GM18517 (cell line): Measurements from ENCODE around the gene LYAR.
A peak's percentile ranks its signal among the peaks of the same experiment; 100 is the strongest.

Experiments
- ATAC-seq: cut with Tn5 transposase; IDR thresholded peaks from one replicate; pipeline ENCODE4 v1.9.1; 2021; ENCODE audit warnings: mild to moderate bottlenecking, moderate library complexity; ENCODE audit not compliant: unreplicated experiment

The LYAR gene, protein sequence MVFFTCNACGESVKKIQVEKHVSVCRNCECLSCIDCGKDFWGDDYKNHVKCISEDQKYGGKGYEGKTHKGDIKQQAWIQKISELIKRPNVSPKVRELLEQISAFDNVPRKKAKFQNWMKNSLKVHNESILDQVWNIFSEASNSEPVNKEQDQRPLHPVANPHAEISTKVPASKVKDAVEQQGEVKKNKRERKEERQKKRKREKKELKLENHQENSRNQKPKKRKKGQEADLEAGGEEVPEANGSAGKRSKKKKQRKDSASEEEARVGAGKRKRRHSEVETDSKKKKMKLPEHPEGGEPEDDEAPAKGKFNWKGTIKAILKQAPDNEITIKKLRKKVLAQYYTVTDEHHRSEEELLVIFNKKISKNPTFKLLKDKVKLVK

DNA sequence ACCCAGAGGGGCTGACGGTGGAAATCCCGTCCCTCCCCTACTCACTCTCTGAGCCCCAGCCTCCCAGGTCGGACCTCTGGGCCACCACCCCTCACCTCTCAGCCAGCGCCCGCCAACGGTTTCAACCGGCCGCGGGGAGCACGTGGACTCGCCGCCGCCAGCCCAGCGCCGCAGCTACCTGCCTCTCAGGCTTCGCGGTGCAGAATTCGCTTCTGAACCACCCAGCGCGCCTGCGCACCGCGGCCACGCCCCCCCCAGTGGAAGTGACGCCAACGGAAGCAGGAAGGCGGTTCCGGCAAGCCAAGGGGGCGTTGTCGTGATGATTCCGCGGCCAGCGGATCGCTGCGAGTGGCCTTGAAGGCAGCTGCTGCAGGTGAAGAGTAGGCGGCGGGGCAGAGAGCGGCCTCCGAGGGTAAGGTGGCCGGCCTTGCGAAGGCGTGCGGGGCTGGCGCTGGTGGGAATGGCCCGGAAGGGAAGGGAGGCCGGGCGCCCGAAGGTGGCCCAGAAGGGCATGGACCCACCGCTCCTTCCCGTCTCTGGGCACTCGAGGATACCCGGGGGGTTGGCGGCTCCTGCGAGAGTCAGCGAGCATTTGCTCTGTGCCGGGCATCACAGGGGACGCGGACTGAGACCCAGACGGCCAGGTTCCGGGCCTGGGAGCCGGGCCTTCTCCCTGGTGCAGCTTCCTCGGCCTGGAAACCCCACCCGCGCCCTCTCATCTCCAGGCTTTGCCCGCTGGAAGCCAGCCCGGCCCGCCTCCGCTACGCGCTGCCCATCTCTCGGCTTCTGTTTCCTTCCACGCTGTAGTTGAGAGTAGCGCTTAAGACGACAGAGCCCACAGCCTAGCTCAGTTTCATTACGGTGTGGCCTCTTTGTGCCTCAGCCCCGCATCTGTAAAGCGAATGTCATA, at the start of gene LYAR, which contains the start of gene ZBTB49:
Gene LYAR, minus strand, starts transcription at position 214 of the 910 bp plus-strand sequence. CDS start 6,412 bp downstream, outside the sequence.
Gene ZBTB49, plus strand, starts transcription at position 311 of the 910 bp plus-strand sequence. CDS start 9,695 bp downstream, outside the sequence.
- peak; percentile 79 for ATAC-seq

DNA sequence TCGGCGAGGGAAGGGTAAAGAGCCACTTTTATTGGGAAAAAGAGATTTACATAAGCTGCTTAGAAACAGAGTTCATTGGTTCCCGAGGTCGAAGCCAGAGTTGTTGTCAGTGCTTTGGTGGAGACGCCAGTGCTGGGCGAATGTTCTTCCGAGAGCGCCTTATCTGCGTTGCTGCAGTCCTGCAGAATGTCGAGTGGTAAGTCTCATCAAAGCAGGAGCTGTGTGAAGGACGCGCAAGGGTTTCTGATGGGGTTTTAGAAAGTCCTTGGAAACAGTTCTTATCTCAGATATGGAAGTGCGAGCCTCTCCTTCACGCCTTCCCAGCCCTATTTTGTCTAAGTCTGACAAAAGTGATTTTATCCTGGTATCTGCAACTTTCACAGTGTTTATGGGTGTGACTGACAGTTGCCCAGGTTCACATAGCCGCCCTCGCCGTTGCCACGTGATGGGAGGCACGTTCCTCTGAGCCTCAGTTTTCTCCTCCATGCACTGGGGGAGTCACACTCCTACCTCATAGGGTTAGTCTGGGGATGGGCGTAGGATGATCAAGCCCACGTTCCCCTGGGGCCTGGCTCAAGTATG, 49.6 kb upstream of the LYAR start:
- no peak for ATAC-seq

DNA sequence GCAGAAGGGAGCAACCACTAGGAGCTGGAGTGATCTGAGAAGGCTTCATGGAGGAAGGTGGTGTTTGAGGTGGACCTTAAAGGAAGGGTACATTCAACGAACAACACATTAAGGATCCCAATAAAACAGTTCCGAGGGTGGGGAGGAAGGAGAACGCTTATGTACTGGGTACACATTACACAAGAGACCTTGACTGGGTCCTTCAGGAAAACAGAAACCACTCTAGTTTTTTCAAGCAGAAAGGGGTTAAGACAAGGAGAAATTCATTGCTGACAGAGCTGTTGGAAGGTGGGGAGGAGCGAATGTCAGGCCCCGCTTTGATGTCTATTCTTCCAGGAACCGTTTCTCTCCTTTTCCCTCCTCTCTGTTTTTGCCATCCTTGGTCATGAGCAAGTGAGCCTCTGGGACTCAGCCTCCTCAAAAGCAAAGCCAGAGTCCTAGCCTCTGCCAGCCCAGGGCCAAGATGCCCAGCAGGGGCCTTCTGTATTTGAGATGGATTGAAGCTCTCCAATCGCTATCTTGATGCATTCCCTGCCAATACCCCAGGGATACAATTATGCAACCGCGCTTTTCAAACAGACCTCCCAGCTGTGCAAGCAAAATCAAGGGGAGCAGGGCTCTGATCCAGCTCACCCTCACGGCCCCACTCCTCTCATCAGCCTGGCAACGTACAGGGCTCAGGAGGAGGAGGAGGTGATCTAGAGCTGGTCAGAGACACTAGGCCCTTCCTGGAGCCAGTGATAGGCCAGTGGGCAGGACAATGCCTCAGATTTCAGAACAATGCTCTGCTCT, 48.5 kb upstream of the LYAR start:
- ATAC-seq, result no peak

DNA sequence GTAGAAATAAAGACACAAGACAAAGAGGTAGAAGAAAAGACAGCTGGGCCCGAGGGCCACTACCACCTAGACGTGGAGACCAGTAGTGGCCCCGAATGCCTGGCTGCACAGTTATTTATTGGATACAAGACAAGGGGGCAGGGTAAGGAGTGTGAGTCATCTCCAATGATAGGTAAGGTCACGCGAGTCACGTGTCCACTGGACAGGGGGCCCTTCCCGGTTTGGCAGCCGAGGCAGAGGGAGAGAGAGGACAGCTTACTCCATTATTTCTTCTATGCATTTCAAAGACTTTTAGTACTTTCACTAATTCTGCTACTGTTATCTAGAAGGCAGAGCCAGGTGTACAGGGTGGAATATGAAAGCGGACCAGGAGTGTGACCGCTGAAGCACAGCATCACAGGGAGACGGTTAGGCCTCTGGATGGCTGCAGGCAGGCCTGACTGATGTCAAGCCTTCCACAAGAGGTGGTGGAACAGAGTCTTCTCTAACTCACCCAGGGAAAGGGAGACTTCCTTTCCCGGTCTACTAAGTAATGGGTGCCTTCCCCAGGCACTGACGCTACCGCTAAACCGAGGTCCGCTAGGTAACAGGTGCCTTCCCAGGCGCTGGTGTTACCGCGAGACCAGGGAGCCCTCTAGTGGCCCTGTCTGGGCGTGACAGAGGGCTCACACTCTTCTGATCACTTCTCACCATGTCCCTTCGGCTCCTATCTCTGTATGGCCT, 45.0 kb upstream of the LYAR start:
- no peak for ATAC-seq

DNA sequence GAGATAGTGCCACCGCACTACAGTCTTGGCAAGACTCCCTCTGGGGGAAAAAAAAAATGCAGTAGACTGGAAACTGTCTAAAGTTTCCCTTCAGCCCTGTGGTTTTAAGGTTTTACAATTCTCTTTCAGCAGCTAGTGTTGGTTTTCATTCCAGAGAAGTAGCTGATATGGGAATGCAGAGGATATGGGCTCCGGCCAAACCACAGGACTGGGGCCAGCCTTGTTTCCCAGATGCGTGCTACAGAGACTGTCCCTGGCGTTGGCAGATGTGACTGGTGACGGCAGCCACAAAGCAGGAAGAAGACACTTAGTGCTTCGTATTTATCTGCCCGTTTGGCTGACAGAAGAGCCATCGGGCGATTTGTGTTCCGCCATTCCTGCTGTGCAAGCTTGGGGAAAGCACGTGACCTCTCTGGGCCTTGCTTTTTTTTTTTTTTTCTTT, 43.3 kb upstream of the LYAR start:
- ATAC-seq, result no peak

DNA sequence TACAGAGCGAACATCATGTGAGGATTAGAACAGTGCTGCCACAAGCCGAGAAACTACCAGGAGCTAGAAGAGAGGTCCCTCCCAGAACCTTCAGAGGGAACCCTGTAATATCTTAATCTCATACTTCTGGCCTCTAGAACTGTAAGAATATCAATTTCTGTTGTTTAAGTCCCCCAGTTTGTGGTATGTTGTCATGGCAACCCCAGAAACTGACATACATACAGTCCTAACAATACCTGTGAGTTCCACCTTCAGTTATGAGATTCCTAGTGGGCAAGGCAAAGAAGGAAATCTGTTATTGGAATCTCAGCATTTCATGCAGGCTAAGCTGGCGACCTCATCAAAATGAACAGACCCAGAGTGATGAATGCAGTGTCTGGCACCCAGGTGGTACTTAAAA, 42.6 kb upstream of the LYAR start:
- no peak for ATAC-seq

DNA sequence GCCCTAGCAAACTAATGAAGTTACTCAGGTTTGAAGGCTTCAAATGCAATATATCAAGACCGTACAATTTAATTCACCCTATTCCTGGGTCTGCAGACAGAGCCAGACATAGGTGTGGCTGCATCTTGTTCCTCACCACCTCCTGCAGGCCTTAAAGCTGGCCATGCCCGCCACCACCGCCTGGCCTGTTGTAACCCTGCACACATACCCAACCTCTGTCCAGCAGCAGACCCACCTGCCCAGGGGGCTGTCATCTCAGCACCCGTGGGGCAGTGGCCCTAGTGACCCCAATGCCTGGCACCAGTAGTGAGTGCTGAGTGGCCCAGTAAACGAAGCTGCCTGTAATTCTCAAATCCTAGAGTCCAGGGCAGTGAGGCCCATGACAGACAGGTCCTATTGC, 40.8 kb upstream of the LYAR start:
- no peak for ATAC-seq

DNA sequence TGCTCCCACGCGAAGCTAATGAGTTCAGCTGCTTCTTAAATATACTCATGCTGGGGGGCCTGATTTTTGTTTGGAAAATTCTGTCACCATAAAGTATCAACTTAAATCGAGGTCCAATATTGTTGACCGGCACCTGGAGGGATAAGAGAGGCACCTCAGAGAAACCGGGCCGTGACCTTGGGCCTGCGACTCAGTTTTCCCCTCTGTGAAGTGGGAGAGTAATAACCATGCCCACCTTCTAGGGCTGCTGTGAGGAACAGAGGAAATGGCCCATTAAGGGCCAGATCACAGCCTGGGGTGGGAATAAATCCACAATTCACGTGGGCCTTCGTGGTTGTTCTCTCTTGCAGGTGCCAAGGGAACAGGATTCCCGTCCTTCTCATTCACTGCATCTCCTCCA, 39.5 kb upstream of the LYAR start:
- no peak for ATAC-seq

DNA sequence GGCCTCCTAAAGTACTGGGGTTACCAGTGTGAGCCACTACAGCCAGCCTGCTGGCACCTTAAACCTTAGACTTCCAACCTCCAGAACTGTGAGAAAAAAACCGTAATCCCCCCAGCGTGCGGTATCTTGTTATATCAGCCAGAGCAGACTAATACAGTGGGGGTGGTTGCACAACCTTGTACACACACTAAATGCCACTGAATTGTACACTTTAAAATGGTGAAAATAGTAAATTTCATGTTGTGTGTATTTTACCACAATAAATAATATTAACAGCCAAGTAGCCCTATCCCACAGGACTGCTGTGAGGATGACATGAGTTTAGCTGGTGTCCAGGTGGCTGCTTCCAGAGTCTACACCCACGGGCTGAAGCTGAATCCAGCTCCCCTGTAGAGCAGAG, 38.9 kb upstream of the LYAR start:
- no peak for ATAC-seq

DNA sequence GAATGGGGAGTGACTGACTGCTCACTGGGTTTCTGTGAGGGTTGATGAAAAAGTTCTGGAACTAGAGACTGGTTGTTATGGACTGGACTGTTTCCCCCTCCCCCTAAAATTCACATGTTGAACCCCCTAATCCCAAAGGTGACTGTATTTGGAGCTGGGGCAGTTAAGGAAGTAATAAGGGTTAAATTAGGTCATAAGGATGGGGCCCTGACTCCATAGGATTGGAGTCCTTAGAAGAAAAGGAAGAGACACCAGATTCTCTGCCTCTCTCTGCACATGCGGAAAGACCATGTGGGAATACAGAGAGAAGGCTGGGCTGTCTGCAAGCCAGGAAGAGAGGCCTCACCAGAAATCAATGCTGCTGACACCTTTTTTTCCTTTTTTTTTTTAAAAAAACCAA, 38.3 kb upstream of the LYAR start:
- no peak for ATAC-seq

DNA sequence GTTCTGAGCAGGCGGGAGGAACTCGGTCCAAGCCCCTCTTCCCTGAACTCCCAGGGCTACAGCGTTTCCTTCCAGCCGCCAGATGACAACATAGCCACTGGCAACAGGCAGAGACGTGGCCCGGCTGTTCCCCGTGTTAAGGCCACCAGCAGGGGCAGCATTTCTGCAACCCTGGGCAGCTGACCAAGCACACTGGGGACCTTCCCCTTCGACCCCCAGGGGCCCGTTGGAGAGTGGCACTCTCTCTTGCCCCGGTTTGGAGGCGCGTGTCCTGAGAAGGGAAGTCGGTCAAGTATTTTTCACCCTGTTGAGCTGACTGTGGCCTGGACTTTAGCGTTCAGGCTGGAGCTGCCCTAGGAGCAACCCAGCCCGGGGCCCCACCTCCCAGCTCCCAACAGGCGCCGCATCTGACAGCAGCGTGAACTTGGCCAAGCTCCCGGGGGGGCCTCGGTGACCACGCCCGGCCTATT, 37.7 kb upstream of the LYAR start:
- ATAC-seq, result no peak

DNA sequence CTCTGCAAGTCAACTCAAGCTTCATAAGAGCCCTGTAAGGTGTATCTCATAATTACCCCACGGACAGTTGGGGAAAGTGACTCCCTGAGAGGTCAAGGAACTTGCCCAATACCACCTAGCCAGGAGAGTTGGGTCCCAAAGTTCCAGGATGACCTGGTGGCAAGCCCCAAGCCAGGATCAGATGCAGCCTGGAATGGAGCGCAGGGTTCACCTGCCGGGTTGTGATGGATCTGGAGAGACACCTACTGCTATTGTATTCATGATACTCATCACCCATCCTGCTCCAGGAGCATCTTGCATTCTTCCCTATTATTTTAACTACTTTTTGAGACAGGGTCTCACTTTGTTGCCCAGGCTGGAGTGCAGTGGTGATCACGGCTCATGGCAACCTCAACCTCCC, 36.2 kb upstream of the LYAR start:
- ATAC-seq, result no peak

DNA sequence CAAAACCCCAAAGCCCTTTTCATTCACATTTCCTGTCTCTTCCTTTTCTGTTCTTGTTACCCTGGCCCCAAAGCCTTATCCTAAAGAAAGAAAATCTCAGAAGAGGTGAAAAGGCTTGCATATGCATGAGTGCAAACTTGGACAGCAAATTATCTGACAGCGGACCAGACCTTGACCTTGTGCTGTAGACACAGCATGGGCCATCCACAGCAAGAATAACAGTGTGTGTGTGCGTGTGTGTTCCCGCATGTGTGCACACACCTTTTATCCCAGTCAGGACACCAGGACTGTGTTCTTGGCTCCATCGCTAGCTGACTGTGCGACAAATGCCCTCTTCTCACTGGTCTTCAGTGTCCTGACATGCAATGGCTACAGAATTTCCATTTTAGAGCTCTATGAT, 35.4 kb upstream of the LYAR start:
- ATAC-seq, result no peak

DNA sequence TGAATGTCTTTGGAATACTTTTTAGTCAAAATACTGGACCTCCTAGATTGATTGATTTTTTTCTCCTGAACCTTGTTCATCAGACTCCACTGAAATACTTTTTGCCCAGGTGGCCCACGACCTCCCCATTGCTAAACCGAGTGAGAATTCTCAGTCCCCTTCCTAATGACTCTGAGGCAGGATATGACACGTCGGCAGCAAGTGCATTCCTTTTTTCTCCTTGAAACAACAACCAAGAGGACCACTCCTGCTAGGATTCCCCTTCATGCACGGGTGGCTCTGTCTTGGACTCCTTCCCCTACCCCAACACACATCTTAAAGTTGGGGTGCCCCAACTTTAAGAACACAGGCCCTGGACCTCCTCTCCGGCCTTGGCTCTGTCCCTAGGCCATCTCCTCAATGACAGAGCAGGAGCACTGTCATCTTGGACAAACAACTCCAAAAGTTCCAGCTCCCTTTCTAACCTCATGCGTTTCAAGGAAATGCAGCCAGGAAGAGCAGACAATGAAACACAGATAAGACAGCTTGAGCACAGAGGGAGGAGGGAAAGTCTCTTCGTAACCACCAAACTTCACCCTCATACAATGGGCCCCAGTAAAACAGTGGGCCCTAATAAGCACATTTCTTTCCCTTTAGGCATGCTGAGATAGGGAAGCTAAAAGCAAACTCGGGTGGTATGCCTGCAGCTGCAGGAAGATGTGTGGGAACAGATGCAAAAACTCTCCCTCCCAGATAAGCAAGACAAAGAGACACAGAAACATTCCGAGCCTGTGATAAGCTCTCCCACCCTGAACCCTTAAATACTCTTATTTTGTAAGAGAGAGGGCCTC, 34.0 kb upstream of the LYAR start:
- no peak for ATAC-seq

DNA sequence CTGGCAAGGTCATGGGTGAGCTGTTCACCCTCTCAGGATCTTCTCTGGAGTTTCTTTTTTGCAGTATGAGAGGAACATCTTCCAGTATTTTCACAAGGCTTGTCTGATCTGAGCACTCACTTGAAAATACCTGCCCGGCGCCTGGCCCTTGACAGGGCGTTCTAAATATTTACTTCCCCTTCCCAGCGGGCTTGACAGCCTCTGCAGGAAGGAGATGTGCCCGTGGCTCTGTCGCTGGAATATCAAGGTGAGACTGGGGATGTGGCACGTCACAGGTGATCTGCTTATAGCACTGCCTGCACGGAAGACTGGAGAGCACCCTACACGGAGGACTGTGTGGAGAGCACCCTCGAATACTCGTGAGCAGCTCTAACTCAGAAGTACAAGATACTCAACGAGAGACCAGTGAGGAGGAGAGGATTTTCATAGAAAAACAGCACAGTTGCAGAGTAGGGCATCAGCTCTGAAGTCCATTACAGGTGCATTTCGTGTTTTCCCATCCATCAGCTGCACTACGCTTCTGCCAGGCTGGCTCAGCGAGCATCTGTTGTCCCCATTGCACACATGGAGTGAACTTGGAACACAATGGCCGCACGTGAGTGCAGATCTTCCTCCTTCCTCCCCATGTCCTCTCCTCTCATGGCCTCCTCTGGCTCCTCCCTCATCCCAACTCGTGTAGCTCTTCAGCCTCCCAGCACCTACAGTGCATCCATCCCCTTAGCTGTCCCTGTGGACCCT, 32.2 kb upstream of the LYAR start:
- no peak for ATAC-seq

DNA sequence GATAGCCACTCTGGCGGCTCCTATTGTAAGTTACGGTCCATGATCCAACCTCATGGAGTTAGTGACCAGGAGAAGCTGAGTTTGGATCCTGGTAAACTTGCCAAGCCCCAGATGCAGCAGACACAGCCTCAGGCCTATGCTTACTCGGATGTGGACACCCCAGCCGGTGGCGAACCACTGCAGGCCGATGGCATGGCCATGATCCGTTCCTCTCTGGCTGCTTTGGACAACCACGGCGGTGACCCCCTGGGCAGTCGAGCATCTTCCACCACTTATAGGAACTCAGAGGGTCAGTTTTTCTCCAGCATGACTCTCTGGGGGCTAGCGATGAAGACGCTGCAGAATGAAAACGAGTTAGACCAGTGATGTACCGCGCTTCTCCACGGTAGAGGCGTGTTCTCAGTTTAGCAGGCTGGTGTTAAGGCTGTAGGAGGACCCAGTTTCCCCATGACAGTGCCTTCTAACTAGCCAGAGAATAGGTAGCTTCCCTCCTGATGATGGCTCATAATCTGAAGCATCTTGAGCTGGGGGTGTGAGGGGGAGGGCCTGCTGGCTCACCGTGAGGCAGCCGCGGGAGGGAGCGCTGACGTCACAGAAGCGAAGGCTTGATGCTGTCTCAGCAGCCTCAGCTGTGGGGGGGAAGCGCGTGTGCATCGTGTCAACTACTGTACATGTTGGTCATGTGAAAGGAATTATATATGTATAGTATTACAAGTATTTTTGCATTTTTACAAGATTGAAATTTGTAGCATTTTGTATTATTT, 31.2 kb upstream of the LYAR start:
- ATAC-seq, result no peak

DNA sequence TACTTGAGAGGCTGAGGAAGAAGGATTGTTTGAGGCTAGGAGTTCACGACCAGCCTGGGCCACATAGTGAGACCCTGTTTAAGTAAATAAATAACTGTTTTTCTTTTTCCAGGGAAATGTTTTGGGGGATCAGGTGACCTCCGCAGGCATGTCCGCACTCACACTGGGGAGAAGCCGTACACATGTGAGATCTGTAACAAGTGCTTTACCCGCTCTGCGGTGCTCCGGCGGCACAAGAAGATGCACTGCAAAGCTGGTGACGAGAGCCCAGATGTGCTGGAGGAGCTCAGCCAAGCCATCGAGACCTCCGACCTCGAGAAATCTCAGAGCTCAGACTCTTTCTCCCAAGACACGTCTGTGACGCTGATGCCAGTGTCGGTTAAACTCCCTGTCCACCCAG, 30.6 kb upstream of the LYAR start:
- ATAC-seq, result no peak
